ENCODE results near the gene DOCK2.
"Not testable (repeated sequence)": the region's sequence is repeated elsewhere in the genome, so short reads cannot be mapped to it uniquely, and the experiment has no call there.

DOCK2 gene

GRCh38 chr5:169719360-169720314, 82.6 kb downstream of the DOCK2 start:
- DNase-seq (ENCODE audit: low spot score), result no peak

GRCh38 chr5:169721771-169722170, 84.7 kb downstream of the DOCK2 start:
- DNase-seq (ENCODE audit: low spot score), result no peak

GRCh38 chr5:169723103-169723831, 86.2 kb downstream of the DOCK2 start:
- no peak for DNase-seq (ENCODE audit: low spot score)

- DNase-seq (ENCODE audit: low spot score), result no peak
Observed at GRCh38 chr5:169724303-169725087, 87.4 kb downstream of the DOCK2 start.

- DNase-seq (ENCODE audit: low spot score), result not testable (repeated sequence)
Observed at GRCh38 chr5:169725665-169726064, 88.6 kb downstream of the DOCK2 start.

GRCh38 chr5:169728418-169728817, 91.3 kb downstream of the DOCK2 start:
- no peak for DNase-seq (ENCODE audit: low spot score)

- no peak for DNase-seq (ENCODE audit: low spot score)
Observed at GRCh38 chr5:169731221-169731620, 94.1 kb downstream of the DOCK2 start.

- no peak for DNase-seq (ENCODE audit: low spot score)
Observed at GRCh38 chr5:169732841-169733240, 95.8 kb downstream of the DOCK2 start.

- no peak for DNase-seq (ENCODE audit: low spot score)
Observed at GRCh38 chr5:169735913-169736312, 98.8 kb downstream of the DOCK2 start.

GRCh38 chr5:169736653-169737052, 99.6 kb downstream of the DOCK2 start:
- DNase-seq (ENCODE audit: low spot score), result no peak

GRCh38 chr5:169740435-169740834, 103.4 kb downstream of the DOCK2 start:
- DNase-seq (ENCODE audit: low spot score), result no peak

- DNase-seq (ENCODE audit: low spot score), result no peak
Observed at GRCh38 chr5:169742771-169743296, 105.8 kb downstream of the DOCK2 start.

GRCh38 chr5:169744336-169744735, 107.3 kb downstream of the DOCK2 start:
- no peak for DNase-seq (ENCODE audit: low spot score)

- no peak for DNase-seq (ENCODE audit: low spot score)
Observed at GRCh38 chr5:169745441-169746146, 108.5 kb downstream of the DOCK2 start.

GRCh38 chr5:169746147-169746694, 109.1 kb downstream of the DOCK2 start:
- no peak for DNase-seq (ENCODE audit: low spot score)

GRCh38 chr5:169748174-169748573, 111.1 kb downstream of the DOCK2 start:
- no peak for DNase-seq (ENCODE audit: low spot score)

- DNase-seq (ENCODE audit: low spot score), result no peak
Observed at GRCh38 chr5:169749295-169749694, 112.2 kb downstream of the DOCK2 start.

GRCh38 chr5:169751490-169751889, 114.4 kb downstream of the DOCK2 start:
- no peak for DNase-seq (ENCODE audit: low spot score)

- DNase-seq (ENCODE audit: low spot score), result not testable (repeated sequence)
Observed at GRCh38 chr5:169752566-169752965, 115.5 kb downstream of the DOCK2 start.

- DNase-seq (ENCODE audit: low spot score), result no peak
Observed at GRCh38 chr5:169753795-169754194, 116.7 kb downstream of the DOCK2 start.

- no peak for DNase-seq (ENCODE audit: low spot score)
Observed at GRCh38 chr5:169754737-169755136, 117.7 kb downstream of the DOCK2 start.
